GM19438 (cell line): ENCODE results near the gene IQCE.
A peak's percentile ranks its signal among the peaks of the same experiment; 100 is the strongest.
"Not testable (repeated sequence)": the region's sequence is repeated elsewhere in the genome, so short reads cannot be mapped to it uniquely, and the experiment has no call there.

ENCODE experiments used
- ATAC-seq: cut with Tn5 transposase; IDR thresholded peaks from one replicate; pipeline ENCODE4 v1.9.1; 2021; ENCODE audit warnings: low read depth; ENCODE audit not compliant: unreplicated experiment

The IQCE gene

DNA sequence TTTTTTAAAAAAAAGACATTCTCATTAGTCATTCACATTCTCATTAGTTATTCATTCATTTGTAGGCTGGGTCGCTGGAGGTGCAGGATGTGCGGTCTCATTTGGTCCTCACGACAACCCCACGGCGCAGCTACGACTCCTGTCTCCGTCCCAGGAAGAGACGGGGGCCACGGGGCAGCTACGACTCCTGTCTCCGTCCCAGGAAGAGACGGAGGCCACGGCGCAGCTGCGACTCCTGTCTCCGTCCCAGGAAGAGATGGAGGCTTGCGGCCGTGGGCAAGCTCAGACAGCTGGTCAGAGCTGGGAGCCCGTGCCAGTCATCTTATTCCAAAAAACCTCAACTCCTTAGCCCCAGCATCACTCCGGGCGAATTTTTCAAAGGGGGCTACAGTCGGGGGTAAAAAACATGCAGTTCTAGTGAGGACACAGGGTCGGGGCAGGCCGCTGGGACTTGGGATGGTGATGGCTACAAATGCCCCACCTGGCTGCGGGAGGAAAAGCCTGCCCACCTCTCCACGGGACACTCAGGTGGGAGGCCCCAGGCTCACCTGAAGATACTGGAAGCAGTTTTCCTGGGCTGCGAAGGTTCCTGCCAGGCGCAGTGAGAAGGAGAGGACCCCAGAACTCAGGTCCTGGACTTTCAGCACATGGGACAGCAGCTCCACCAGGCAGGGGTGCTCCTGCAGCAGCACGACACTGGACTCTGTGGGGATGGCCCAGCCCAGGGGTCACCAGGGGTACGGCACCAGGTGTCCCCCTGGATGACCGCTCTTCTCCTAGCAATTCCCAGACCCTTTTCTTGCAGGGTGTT lies 11.8 kb upstream of the IQCE start:
- no peak for ATAC-seq

DNA sequence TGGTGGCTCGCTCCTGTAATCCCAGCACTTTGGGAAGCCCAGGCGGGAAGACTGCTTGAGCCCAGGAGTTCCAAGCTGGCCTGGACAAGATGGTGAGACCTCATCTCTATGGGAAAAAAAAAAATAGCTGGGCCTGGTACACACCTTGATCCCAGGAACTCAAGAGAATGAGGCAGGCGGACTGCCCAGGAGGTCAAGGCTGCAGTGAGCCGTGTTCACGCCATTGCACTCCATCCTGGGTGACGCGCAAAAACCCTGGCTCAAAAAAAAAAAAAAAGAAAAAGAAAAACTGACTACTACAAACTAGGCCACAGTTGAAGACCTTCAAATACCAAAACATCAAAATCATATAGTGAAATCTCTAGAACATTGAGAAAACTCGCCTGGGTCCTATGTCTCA lies 7.4 kb upstream of the IQCE start:
- ATAC-seq = no peak

DNA sequence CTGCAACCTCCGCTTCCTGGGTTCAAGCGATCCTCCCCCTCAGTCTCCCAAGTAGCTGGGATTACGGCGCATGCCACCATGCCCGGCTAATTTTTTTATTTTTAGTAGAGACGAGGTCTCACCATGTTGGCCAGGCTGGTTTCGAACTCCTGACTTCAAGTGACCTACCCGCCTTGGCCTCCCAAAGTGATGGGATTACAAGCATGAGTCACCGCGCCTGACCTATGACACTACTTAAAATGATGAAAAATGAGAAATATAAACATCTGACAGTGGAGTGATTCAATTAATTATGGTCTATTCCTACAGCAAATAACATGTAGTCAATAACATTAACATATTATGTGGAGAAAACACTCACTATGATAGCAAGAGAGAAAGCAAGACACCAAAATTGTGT lies 5.7 kb upstream of the IQCE start:
- ATAC-seq = no peak

DNA sequence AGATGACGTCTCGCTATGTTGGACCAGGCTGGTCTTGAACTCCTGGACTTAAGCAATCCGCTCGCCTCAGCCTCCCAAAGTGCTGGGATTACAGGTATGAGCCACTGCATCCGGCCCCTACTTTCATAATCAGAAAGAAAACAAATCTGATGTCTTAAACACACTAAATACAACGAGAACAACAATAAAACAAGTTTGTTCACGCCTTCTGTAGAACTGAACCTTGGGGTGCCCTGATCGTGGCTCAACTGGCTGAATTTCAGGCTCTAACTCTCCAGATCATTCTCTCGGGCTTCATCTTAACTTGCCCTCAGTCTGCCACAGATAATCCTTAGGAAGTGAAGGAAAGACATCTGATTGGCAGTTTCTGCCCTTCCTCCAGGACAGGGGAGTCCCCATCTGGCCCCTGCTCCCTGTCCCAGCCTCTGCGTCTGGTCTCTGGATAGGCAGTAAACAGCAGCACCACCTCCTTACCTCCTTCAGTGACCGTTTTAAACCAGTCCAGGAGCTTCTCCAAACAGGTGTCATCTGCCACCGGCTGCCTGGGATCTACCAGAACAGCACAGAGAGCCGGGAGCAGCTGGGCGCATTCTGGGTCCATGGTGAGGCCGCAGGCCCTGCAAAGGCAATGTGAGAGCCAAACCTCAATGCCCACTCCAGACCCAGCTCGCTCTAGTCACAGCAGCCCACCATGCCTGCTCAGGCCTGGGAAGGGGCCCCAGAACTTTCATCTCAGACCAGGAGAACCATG lies 4.8 kb upstream of the IQCE start:
- no peak for ATAC-seq

DNA sequence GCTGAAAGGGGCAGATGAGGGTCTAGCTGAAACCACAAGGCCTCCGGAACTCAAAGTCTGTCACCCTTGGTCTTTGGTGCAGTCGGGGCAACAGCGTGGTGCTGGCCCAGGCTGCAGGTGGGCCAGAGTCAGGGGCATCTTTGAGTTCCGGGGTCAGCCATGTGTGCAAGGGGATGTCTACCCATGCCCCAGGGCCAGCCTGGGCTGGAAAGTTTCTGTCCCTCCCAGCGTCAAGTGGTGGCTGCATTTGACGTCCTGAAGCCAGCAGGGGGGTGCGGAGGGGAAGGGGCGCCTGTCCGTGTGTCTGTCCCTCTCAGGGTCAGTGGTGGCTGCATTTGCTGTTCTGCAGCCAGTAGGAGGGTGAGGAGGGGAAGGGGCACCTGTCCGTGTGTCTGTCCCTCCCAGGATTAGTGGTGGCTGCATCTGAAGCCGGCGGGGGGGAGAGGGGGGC lies 4.1 kb upstream of the IQCE start:
- no peak for ATAC-seq

DNA sequence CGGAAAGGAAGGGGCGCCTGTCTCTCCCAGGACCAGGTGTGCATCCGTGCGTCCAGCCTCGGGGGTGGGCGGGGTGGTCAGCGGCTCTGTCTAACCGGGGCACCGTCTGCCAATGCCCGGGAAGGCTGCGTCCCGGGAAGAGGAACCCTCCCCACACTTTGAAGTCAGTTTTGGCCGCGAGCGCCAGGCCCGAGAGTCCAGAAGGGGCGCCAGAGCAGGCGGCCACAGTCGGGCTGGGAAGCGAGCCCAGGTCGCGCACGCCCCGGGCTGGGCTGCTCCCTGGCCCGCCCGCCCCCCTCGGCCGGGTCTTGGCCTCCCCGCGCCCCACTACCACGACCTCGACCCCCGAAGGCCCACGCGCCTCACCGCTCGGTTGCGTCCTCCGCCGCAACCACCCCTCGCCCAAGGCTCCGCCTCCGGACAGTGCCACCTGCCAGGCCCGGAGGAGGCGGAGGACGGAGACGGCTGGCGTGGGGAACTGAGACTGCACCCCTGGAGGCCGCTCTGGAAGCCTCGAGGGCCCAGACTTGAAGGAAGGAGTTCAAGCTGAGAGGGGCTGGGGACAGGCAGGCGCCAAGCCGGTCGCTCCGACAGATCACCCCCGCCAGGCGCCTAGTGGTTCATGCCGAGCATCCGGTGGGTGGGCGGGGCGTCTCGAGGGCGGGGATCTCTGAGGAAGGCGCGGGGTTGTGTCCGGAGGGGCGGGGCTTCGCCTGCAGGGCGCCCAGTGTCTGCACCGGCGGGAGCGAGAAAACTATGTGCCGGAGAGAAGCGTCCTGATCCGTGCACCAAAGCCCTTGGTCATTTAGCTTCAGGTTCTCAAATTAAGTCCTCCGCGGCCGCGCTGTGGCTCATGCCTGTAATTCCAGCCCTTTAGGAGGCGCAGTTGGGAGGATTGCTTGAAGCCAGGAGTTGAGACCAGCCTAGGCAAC lies 3.4 kb upstream of the IQCE start, which contains the start of gene BRAT1:
TSS of gene BRAT1 (minus strand) at position 404 of the 932 bp plus-strand sequence. CDS start 1,093 bp downstream, outside the sequence.
- peak; percentile 71 for ATAC-seq

DNA sequence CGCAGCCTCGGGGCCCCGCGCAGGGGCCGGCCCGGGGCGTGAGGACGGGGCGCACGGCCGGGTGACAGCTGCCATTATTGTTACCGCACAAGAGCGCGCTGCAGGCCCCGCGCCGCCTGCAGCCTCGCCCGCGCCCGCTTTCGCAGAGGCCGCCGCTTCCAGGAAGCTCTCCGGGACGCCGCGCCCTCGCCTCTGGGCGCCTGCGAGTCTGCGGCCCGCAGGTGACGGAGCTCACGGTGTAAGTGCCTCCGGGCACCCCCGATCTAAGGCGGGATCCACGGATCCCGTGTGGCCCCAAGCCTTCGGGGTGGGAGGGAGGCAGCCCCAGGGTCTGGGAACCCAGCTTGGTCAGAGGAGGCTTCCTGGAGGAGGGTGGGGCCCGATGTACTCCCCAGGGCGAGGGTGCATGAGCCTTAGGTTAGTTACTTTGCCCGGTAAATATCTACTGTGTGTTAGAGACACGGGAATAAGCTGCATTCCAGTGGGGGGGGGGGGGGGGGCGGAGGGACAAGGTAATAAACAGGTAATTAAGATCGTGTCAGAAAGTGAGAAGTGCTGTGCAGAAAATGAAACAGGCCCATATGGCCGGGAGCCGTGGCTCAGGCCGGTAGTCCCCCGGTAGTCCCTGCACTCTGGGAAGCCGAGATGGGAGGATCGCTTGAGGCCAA lies 638 bp downstream of the IQCE start:
- no peak for ATAC-seq

DNA sequence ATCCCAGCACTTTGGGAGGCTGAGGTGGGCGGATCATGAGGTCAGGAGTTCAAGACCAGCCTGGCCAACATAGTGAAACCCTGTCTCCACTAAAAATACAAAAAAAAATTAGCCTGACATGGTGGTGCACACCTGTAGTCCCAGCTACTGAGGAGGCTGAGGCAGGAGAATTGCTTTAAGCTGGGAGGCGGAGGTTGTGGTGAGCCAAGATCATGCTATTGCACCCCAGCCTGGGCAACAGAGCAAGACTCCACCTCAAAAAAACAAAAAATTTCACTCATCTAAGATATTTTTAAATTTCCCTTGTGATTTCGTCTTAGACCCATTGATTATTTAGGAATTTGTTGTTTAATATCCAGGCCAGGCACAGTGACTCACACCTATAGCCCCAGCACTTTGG lies 5.2 kb downstream of the IQCE start:
- not testable (repeated sequence) for ATAC-seq

DNA sequence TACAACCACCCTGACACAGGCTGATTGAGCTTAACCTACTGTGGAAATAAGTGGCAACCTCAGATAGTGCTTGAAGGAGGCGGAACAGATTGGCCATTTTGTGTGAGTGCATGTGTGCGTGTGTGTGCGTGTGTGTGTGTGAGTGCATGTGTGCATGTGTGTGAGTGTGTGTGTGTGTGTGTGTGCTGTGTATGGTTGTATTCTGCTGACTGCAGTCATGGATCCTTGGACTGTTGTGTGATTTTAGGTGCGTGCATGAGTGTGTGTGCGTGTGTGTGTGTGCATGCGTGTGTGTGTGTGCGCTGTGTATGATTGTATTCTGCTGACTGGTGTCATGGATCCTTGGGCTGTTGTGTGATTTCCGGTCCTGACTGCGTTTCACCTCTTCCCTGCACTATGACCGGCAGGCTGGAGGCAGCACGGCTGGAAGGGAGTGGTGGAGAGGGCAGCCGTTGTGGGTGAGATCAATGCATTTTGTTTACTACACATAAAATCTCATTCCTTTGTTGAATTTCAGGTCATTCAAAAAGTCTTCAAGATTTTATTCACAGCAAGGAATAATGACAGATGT lies 6.3 kb downstream of the IQCE start:
- ATAC-seq = no peak

DNA sequence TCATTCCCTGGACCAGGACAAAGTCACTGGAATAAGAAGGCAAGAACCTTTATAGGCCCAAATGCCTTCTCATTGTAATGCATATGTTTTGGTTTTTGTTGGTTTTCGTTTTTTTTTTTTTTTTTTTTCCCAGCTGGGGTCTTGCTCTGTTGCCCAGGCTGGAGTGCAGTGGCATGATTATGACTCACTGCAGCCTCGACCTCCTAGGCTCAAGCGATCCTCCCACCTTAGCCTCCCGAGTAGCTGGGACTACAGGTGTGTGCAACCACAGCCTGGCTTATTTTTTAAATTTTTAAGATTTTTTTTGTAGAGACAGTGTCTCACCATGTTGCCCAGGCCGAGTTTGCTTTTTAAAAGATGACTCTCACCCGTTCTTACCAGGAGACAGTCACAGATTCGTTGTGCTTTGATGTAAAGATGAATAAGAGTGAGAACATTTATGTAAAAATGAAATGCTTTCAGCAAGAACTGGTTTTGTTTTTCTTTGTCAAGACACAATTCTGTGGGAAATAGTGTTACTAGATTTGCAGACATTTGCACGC lies 7.6 kb downstream of the IQCE start:
- ATAC-seq = peak; percentile 28

DNA sequence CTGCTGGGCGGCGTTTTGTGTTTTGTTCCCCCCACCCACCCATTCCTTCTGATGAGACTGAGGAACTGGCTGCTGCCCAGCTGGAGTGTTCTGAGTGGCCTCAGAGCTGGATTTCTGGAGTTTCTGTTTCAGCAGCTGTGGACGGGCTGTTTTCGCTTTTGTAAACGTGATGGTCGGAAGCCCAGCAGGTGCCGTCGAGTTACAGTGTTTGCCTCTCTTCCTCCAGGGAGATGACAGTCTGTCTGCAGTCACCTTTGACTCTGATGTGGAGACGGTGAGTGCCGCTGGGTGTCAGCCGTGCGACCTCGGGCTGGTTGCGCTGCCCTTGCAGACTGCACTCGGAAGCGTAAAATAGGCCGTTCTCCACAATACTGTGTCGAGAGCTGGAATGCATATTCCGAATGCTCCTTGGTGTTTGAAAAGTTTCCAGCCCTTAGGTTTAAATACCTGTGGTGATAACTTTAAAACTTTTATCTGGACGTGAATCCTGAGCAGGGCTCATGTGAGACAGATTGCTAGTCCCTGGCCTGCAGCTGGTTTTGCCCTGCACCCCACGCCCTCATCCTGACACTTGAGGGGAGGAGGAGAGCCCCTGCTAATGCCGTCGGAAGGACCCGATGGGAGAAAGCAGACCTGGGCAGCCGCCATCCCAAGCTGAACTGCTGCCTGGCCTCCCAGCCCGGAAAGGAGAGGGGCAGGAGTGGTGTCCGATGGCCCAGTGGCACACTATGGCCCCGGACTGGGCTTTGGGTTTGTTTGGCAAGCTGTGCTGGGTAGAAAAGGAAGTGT lies 8.3 kb downstream of the IQCE start:
- ATAC-seq = peak; percentile 95

DNA sequence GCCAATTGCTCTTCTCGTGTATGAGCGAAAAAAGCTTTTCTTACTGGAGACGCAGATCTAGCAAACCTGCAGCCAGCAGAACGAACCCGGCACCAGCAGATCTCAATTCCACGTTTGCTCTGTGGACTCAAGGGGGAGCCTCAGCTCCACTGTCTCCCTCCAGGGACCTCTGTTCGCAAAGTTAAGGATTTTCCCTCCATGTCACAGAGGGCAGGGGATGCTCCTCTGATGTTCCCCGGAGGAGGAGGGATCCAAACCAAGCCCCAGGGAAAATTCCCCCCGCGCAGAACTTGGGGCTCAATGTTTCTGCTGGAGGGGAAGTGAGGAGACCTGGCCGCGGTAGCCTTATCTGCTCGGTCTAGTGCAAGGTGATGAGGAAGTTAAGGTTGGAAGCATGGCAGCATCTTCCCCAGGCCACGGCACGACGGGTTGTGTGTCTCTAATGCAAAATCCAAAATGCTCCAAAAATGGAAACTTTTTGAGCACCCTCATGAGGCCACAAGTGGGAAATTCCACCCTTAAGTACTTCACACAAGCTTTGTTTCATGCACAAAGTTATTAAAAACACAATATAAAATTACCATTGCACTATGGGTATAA lies 9.0 kb downstream of the IQCE start:
- ATAC-seq = no peak

DNA sequence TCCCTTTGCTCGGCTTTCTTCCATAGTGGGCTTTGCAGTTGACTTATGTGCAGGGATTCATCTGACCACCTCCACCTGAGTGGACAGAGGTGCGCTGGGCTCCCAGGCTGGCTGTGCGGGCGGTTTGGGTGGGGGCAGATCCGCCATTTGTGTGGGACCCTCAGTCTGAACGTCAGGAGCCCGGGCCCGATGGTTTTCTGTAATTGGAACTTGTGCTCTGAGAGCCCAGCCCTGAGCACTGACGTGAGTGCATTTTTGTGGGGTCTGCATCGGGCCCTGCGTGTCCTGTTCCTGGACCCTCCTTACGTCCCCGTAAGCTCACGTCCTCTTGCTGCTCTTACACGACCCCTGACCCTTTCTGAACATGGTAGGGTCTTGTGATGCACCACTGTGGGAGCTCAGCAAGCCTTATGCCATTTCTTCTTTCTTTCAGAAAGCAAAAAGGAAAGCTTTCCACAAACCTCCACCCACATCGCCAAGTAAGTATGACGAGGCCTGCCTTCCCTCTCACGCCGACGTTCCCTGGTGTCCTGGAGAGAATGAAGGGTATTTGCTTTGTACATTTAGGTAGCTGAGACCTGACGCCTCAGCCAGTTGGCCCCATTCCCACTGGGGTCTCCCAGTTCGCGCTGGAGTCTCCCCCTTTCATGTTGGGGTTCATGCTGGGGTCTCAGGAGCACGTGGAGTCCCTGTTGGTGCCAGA lies 9.9 kb downstream of the IQCE start:
- ATAC-seq = no peak

DNA sequence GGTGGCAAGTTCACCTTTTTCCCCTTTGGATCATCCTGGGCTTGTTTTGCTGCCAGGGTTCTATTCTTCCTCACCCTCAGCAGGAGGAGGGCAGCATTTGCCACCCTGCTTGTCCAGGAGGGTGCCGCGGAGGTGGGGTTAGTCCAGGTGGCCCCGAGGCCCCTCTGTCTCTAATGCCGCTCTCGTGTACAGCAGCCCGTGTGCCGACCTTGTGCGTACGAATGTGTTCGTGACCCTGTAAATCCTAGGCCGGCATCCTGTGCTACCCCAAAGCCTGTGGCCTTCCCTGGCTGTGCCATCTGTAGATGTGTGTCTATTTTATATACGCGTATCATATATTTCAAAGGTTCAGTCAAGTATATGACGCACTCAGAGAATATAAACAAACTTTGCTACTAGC lies 10.6 kb downstream of the IQCE start:
- no peak for ATAC-seq

DNA sequence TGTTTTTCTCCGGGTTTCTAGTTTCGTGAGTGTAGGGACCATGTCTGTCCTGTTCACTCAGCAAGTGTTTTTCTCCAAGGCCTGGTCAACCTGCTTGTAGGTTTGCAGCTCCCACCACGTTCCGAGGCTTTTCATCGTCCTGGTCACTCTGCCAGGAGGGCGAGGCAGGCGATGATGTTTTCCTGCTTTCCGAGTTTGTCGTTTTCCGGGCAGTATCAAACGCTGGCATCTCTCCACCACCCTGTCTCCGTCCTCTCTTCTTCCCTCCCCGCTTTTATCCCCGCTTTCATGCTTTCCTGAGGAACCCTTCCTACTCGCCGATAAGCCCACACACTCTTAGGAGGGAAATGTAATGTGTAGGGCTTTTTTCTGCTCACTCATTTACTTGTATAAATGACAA lies 11.2 kb downstream of the IQCE start:
- ATAC-seq = no peak

DNA sequence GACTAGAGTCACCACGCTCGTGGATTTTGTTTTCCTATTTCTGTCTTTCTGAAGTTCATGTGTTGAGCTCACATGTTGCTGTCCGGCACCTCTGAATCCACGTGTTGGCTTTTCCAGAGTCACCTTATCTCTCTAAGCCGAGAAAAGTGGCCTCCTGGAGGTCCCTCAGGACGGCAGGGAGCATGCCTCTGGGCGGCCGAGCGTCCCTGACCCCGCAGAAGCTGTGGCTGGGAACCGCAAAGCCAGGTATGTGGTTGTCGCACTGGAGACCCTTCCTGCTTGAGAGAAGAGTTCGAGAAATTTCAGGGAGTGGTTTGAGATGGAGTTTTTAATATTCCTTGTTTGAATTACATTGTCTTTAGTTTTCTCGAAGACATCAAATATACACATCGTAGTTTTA lies 12.6 kb downstream of the IQCE start:
- ATAC-seq = no peak

DNA sequence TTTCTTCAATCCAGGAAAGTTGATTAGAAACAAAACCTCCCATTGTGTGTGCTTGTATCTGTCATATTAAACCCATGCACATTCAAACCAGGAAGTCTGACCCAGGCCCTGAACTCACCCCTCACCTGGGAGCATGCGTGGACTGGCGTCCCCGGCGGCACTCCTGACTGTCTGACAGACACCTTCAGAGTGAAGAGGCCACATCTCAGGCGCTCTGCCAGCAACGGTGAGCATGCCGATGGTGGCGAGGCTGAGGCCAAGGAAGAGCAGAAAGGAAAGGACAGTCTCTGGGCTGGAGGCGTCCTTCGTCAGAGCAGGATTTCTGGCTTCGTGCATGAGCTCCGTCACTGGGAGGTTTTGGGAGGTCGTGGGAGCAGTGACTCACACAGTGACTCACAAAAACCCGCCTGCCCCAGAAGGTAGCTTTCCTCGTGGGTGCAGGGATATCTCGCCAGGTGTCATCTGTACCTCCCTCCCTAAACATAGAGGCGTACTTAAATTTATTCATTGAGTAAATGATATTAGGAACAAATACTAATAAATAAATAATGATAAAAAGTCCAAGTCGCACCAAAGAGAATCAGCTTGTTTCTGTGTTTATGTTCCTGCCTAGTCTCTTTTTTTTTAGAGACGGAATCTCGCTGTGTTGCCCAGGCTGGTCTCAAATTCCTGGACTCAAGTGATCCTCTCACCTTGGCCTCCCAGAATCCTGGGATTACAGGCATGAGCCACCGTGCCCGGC lies 13.5 kb downstream of the IQCE start:
- no peak for ATAC-seq
